HL-60/S4 treated with phorbol 12-myristate 13-acetate at 8.2 ng/mL for 4 days and 3 days (cell line): Measurements from ENCODE around the gene MAPK6.
"Not testable (repeated sequence)": the region's sequence is repeated elsewhere in the genome, so short reads cannot be mapped to it uniquely, and the experiment has no call there.

Source experiments
- in situ Hi-C: fragments of 300-500 bp; cut with MboI; formaldehyde crosslinking; loops from 2 replicates; pipeline ENCODE4 v1.15.0; 2022; ENCODE audit warnings: low sequenced_read_pairs

The MAPK6 gene

GRCh38 chr15:52042051-52042851, 23.2 kb downstream of the MAPK6 start:
- in situ Hi-C loops: no loop called here

- in situ Hi-C loops: not testable (repeated sequence)
Measured at GRCh38 chr15:52045795-52046298, 26.8 kb downstream of the MAPK6 start.

- in situ Hi-C loops: not testable (repeated sequence)
Measured at GRCh38 chr15:52046552-52046951, 27.5 kb downstream of the MAPK6 start.

GRCh38 chr15:52050416-52050815, 31.4 kb downstream of the MAPK6 start:
- in situ Hi-C loops: no loop called here

GRCh38 chr15:52052066-52052935, 33.3 kb downstream of the MAPK6 start:
- in situ Hi-C loops: no loop called here

GRCh38 chr15:52054381-52054780, 35.4 kb downstream of the MAPK6 start:
- in situ Hi-C loops: no loop called here

- in situ Hi-C loops: not testable (repeated sequence)
Measured at GRCh38 chr15:52054858-52055257, 35.8 kb downstream of the MAPK6 start.

GRCh38 chr15:52056001-52056400, 37.0 kb downstream of the MAPK6 start:
- in situ Hi-C loops: no loop called here

- in situ Hi-C loops: no loop called here
Measured at GRCh38 chr15:52056496-52056895, 37.5 kb downstream of the MAPK6 start.

GRCh38 chr15:52057996-52058395, 39.0 kb downstream of the MAPK6 start:
- in situ Hi-C loops: no loop called here

- in situ Hi-C loops: no loop called here
Measured at GRCh38 chr15:52060501-52060900, 41.5 kb downstream of the MAPK6 start.

- in situ Hi-C loops: no loop called here
Measured at GRCh38 chr15:52066842-52067544, 48.0 kb downstream of the MAPK6 start.

GRCh38 chr15:52067545-52067926, 48.5 kb downstream of the MAPK6 start:
- in situ Hi-C loops: no loop called here

GRCh38 chr15:52068004-52068615, 49.1 kb downstream of the MAPK6 start:
- in situ Hi-C loops: no loop called here

- in situ Hi-C loops: no loop called here
Measured at GRCh38 chr15:52069559-52069958, 50.5 kb downstream of the MAPK6 start.

- in situ Hi-C loops: no loop called here
Measured at GRCh38 chr15:52071570-52071969, 52.6 kb downstream of the MAPK6 start.

GRCh38 chr15:52076889-52077781, 58.1 kb downstream of the MAPK6 start:
- in situ Hi-C loops: no loop called here

GRCh38 chr15:52078197-52078875, 59.3 kb downstream of the MAPK6 start:
- in situ Hi-C loops: no loop called here
